ENCODE results near the gene TUBGCP6.

DNA sequence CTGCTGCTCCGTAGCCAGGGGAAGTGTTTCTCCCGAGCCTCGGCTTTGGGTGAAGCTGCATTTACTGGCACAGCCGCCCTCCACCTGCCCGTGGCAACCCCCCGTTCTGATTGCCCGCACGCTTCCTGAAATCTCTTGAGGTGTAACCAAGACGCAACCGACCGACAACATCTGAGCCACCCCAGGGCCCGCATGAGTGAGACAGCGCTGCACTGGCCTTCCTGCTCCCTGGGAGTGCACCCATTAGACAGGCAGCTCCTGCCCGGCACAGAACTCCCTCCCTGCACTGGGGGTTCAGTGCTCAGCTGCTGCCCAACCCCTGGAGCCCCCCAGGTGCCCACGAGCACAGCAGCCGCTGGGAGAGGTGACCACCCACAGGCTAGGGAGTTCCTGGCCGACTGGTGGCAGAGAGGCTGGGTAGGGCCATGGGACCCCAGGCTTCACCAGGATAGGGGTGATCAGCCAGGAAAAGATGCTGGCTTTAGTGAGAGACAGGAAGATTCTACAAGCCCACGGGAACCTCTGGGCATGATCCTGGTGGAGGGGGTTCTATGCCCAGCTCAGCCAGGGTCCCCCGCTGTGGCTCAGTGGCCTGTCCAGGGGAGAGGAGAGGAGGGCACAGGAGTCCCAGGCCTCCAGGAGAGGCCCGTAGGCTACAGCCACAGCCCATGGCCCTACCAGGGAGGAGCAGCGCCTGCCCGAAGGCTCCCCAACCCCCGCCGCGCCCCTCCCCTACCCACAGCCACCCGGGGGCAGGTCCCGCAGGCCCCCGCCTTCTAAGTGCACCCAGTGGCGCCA, 48.0 kb upstream of the TUBGCP6 start:
- TF ChIP-seq EZH2 (IDR thresholded peaks at IDR 0.05; ENCODE audit: insufficient read depth, low read length): no peak
- TF ChIP-seq, protein P1, sequence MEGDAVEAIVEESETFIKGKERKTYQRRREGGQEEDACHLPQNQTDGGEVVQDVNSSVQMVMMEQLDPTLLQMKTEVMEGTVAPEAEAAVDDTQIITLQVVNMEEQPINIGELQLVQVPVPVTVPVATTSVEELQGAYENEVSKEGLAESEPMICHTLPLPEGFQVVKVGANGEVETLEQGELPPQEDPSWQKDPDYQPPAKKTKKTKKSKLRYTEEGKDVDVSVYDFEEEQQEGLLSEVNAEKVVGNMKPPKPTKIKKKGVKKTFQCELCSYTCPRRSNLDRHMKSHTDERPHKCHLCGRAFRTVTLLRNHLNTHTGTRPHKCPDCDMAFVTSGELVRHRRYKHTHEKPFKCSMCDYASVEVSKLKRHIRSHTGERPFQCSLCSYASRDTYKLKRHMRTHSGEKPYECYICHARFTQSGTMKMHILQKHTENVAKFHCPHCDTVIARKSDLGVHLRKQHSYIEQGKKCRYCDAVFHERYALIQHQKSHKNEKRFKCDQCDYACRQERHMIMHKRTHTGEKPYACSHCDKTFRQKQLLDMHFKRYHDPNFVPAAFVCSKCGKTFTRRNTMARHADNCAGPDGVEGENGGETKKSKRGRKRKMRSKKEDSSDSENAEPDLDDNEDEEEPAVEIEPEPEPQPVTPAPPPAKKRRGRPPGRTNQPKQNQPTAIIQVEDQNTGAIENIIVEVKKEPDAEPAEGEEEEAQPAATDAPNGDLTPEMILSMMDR (IDR thresholded peaks at IDR 0.05; ENCODE audit: insufficient read depth, low read depth, low read length): no peak
